ENCODE data around the gene TINAGL1.

TINAGL1 gene

GRCh38 chr1:31569596-31570173, 6.6 kb upstream of the TINAGL1 start:
- no peak for DNase-seq

GRCh38 chr1:31570228-31570627, 6.1 kb upstream of the TINAGL1 start:
- no peak for DNase-seq

- no peak for DNase-seq
These were observed 5.4 kb upstream of the TINAGL1 start for GRCh38 chr1:31570906-31571305.

GRCh38 chr1:31571340-31572295, 4.7 kb upstream of the TINAGL1 start:
- no peak for DNase-seq

GRCh38 chr1:31572323-31573104, 3.8 kb upstream of the TINAGL1 start:
- no peak for DNase-seq

- DNase-seq, result no peak
These were observed 3.1 kb upstream of the TINAGL1 start for GRCh38 chr1:31573261-31573660.

GRCh38 chr1:31574749-31575368, 1.5 kb upstream of the TINAGL1 start:
- no peak for DNase-seq

- DNase-seq, result no peak
These were observed 760 bp upstream of the TINAGL1 start for GRCh38 chr1:31575369-31576140.

- no peak for DNase-seq
These were observed 584 bp downstream of the TINAGL1 start for GRCh38 chr1:31576743-31577455.

GRCh38 chr1:31577515-31578192, 1.3 kb downstream of the TINAGL1 start:
- no peak for DNase-seq

- no peak for DNase-seq
These were observed 3.1 kb downstream of the TINAGL1 start for GRCh38 chr1:31579374-31579773.

GRCh38 chr1:31580513-31580870, 4.2 kb downstream of the TINAGL1 start:
- DNase-seq, result no peak

GRCh38 chr1:31580891-31581603, 4.7 kb downstream of the TINAGL1 start:
- no peak for DNase-seq

- DNase-seq, result no peak
These were observed 5.8 kb downstream of the TINAGL1 start for GRCh38 chr1:31581821-31582810.

- no peak for DNase-seq
These were observed 7.0 kb downstream of the TINAGL1 start for GRCh38 chr1:31583082-31583994.

- no peak for DNase-seq
These were observed 7.9 kb downstream of the TINAGL1 start for GRCh38 chr1:31583995-31584868.

All from retina (tissue), 1 donor.